Measurements from ENCODE around the gene ADPRM. TPM values are rescaled to one million over a fixed set of nuclear protein-coding genes. Genes with fewer than 3 reads are reported as not detected.

Gene ADPRM
- total RNA-seq, 1 experiment from 2014 or later: 5.1 TPM

DNA sequence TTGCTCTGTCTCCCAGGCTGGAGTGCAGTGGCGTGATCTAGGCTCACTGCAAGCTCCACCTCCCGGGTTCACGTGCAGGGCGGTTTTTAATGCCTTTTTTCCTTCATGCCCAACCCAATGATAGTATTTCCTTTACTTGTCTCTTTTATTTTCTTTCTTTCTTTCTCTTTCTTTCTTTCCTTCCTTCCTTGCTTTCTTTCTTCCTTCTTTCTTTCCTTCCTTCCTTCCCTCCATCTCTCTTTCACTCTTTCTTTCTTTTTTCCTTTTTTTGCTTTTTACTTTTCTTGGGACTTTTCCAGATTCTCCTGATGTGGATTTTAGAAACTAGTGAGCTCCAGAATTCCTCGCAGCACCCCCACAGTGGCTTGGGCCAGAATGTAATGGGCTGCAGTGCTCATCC lies 43.4 kb upstream of the ADPRM start:
- Histone ChIP-seq H3K79me1 (ENCODE audit: insufficient read depth, low read depth, low read length, poor library complexity, severe bottlenecking) (no peaks in the 10 kb centered on the region), H4K5ac (ENCODE audit: insufficient read length, low read depth, low read length) (no peak overlapping the region), H3K4me2 (ENCODE audit: insufficient read depth, insufficient read length, low read length) (no peak overlapping the region), H3K23ac (ENCODE audit: insufficient read length, low read depth, low read length) (no peak overlapping the region), H3K14ac (ENCODE audit: insufficient read depth, low read length) (no peak overlapping the region), H3T11ph (ENCODE audit: low read length) (no peak overlapping the region), H2AK5ac (ENCODE audit: insufficient read length, low read length) (no peak overlapping the region), H2BK120ac (ENCODE audit: low read depth, low read length, poor library complexity, severe bottlenecking) (no peak overlapping the region), H4K91ac (ENCODE audit: insufficient read length, low read depth, low read length) (no peak overlapping the region), H2BK15ac (ENCODE audit: low read depth, low read length) (no peak overlapping the region), H3K27me3 (ENCODE audit: insufficient read depth, low read length) (no peaks in the 10 kb centered on the region), H2AFZ (ENCODE audit: low read length) (no peak overlapping the region), H3K79me2 (ENCODE audit: insufficient read depth, low read length) (no peaks in the 10 kb centered on the region), H3K27ac (ENCODE audit: insufficient read length, low read depth, low read length) (no peak overlapping the region), H3K18ac (ENCODE audit: insufficient read length, low read depth, low read length) (no peak overlapping the region), H3K56ac (ENCODE audit: insufficient read length, low read depth, low read length) (no peak overlapping the region), H3K4me1 (ENCODE audit: insufficient read depth, low read length) (no peaks in the 10 kb centered on the region), H3K9me3 (ENCODE audit: control insufficient read depth, low read depth, low read length) (no peaks in the 10 kb centered on the region), H3K23me2 (ENCODE audit: insufficient read length, low read depth, low read length, poor library complexity, severe bottlenecking) (no peaks in the 10 kb centered on the region), H3K4ac (ENCODE audit: low read depth, low read length) (no peak overlapping the region), H4K8ac (replicated peaks; ENCODE audit: insufficient read length, low read depth, low read length) (no peak overlapping the region), H2BK20ac (ENCODE audit: low read depth, low read length, poor library complexity, severe bottlenecking) (no peak overlapping the region), H2BK5ac (ENCODE audit: insufficient read length, low read length) (no peak overlapping the region), H4K20me1 (ENCODE audit: control insufficient read depth, insufficient read depth, insufficient read length) (no peaks in the 10 kb centered on the region), H2BK12ac (ENCODE audit: insufficient read length, low read depth, low read length) (no peak overlapping the region), H3K9ac (ENCODE audit: extremely low read depth, insufficient read length, low read length) (no peak overlapping the region)
- TF ChIP-seq CTCF (conservative IDR thresholded peaks at IDR 0.05): no peak
- Mint-ChIP-seq H3K27me3 (ENCODE audit: low read depth) (no peaks in the 10 kb centered on the region; the same call in none of the 2 replicates), H3K27ac (peak overlapping the region in 1 of 3 experiments; percentile 59; a peak in 2 of 7 replicates), H3K9me3 (no peaks in the 10 kb centered on the region), H3K36me3 (ENCODE audit: insufficient read depth in 1 of 3, low read depth in 3 of 3) (no peaks in the 10 kb centered on the region), H3K4me3 (no peak overlapping the region), H3K4me1 (peaks cover 4 to 11% of the 10 kb centered on the region in 2 experiments; a peak in 3 of 4 replicates)
- no peak for DNase-seq
- WGBS (ENCODE audit: extremely low coverage, insufficient read length, low lambda C conversion rate): no CpG with 5 or more reads among the region's 5 CpGs
